Measurements from ENCODE around the gene GAK. TPM values are rescaled to one million over a fixed set of nuclear protein-coding genes. Genes with fewer than 3 reads are reported as not detected.

Gene GAK
- total RNA-seq, 8 experiments from 2014 or later = 26.1 to 94.0 (median 44.6) TPM

GRCh38 chr4:803884-804283 is 128.2 kb downstream of the GAK start:
- Histone ChIP-seq H3K4me1 (replicated peaks in 1 of 2) (no peaks in the 10 kb centered on the region), H3K27ac (no peak overlapping the region), H3K4me3 (no peak overlapping the region)
- WGBS, 10 experiments = 0 to 100% (median 80%) methylated on average over 1 to 5 of the region's 13 CpGs; no CpG with 5 or more reads in 1 of the 10 experiments
- in situ Hi-C loops (cut with MboI; ENCODE audit: low pct_unique_long_range_greater_than_20kb in 2 of 9, low sequenced_read_pairs in 9 of 9, unreplicated experiment in 9 of 9) = no loop called here
- ATAC-seq (replicated peaks in 6 of 8) = no peak

- Histone ChIP-seq H3K4me1 (replicated peaks in 1 of 2) (no peaks in the 10 kb centered on the region), H3K27ac (no peak overlapping the region), H3K4me3 (no peak overlapping the region)
- no peak for ATAC-seq (replicated peaks in 6 of 8)
- WGBS, 10 experiments = 50 to 100% (median 85%) methylated on average over 2 to 10 of the region's 13 CpGs; no CpG with 5 or more reads in 1 of the 10 experiments
- in situ Hi-C loops (cut with MboI; ENCODE audit: low pct_unique_long_range_greater_than_20kb in 2 of 9, low sequenced_read_pairs in 9 of 9, unreplicated experiment in 9 of 9) = no loop called here
Measured at GRCh38 chr4:801436-802124, 130.5 kb downstream of the GAK start.

Other genes starting within 250 kb of the GAK start
- 1 to 10 TPM in 1 of 8 experiments, under 1 TPM in 5, not detected in 2; 0.13 to 1.7 (median 0.37) TPM for gene SLC49A3, start 243.2 kb downstream of the GAK start, total RNA-seq
- gene PCGF3, start 226.5 kb downstream of the GAK start, total RNA-seq = 10 to 100 TPM; 21.8 to 86.9 (median 42.1) TPM
- 10 to 100 TPM in 2 of 8 experiments, 1 to 10 TPM in 6; 1.8 to 15.1 (median 5.4) TPM for gene CPLX1, start 106.2 kb downstream of the GAK start, total RNA-seq
- gene TMEM175, start 144 bp upstream of the GAK start, total RNA-seq = 10 to 100 TPM; 12.0 to 31.3 (median 27.3) TPM
- 10 to 100 TPM in 2 of 8 experiments, 1 to 10 TPM in 6; 2.9 to 11.7 (median 6.7) TPM for gene DGKQ, start 41.3 kb upstream of the GAK start, total RNA-seq
- gene IDUA, start 54.7 kb upstream of the GAK start, total RNA-seq = 10 to 100 TPM in 3 of 8 experiments, 1 to 10 TPM in 4, under 1 TPM in 1; 0.88 to 17.4 (median 5.0) TPM
- 1 to 10 TPM in 5 of 8 experiments, under 1 TPM in 3; 0.60 to 6.3 (median 2.0) TPM for gene SLC26A1, start 61.1 kb upstream of the GAK start, total RNA-seq
- gene FGFRL1, start 79.3 kb upstream of the GAK start, total RNA-seq = 10 to 100 TPM in 5 of 8 experiments, 1 to 10 TPM in 3; 5.4 to 42.4 (median 15.0) TPM
- gene RNF212, start 181.2 kb upstream of the GAK start, total RNA-seq = 1 to 10 TPM in 7 of 8 experiments, under 1 TPM in 1; 0.70 to 9.4 (median 4.8) TPM
- 10 to 100 TPM in 2 of 8 experiments, 1 to 10 TPM in 6; 2.0 to 12.6 (median 8.1) TPM for gene SPON2, start 240.3 kb upstream of the GAK start, total RNA-seq